Mesendoderm (in vitro differentiated cells): ENCODE measurements around the gene EIF2S3B.

ENCODE experiments used
- DNase-seq: peaks from one replicate; pipeline ENCODE4 v3.0.0; 2013
- H2AK5ac ChIP-seq: 2 replicates; pipeline ENCODE4 v1.6.1; 2013; ENCODE audit warnings: low read length, inconsistent platforms
- H2BK120ac ChIP-seq: 2 replicates; pipeline ENCODE4 v1.6.1; 2013; ENCODE audit warnings: low read depth, mild to moderate bottlenecking, low read length, moderate library complexity, mixed read lengths
- H2BK15ac ChIP-seq: replicated peaks from 2 replicates; pipeline ENCODE4 v1.6.1; 2013; ENCODE audit warnings: low read depth, mild to moderate bottlenecking, moderate library complexity
- H2BK5ac ChIP-seq: 2 replicates; pipeline ENCODE4 v1.6.1; 2013; ENCODE audit warnings: low read length, inconsistent platforms
- H3K18ac ChIP-seq: 2 replicates; pipeline ENCODE4 v1.6.1; 2013; ENCODE audit warnings: mild to moderate bottlenecking, low read length, mixed read lengths
- H3K23ac ChIP-seq: one replicate; pipeline ENCODE4 v1.6.1; 2013; ENCODE audit warnings: low read length
- H3K27ac ChIP-seq: 2 replicates; pipeline ENCODE4 v1.5.1; 2013; ENCODE audit warnings: low read depth, mild to moderate bottlenecking, inconsistent platforms, low read length, moderate library complexity
- H3K27me3 ChIP-seq: 2 replicates; pipeline ENCODE4 v1.6.1; 2013; ENCODE audit warnings: low read length, control low read depth, mild to moderate bottlenecking, inconsistent platforms; ENCODE audit not compliant: insufficient read depth, poor library complexity
- H3K36me3 ChIP-seq: 2 replicates; pipeline ENCODE4 v1.6.1; 2013; ENCODE audit warnings: low read length, inconsistent platforms; ENCODE audit not compliant: control insufficient read depth, insufficient read depth
- H3K4ac ChIP-seq: one replicate; pipeline ENCODE4 v1.6.1; 2013; ENCODE audit warnings: low read depth, mild to moderate bottlenecking, low read length, moderate library complexity
- H3K4me1 ChIP-seq: 2 replicates; pipeline ENCODE4 v1.6.1; 2013; ENCODE audit warnings: low read depth, low read length, inconsistent platforms; ENCODE audit not compliant: control insufficient read depth
- H3K4me2 ChIP-seq: 2 replicates; pipeline ENCODE4 v1.6.1; 2013; ENCODE audit warnings: low read length
- H3K4me3 ChIP-seq: 2 replicates; pipeline ENCODE4 v1.5.1; 2013; ENCODE audit warnings: mild to moderate bottlenecking, low read length
- H3K56ac ChIP-seq: one replicate; pipeline ENCODE4 v1.6.1; 2013; ENCODE audit warnings: low read length
- H3K79me1 ChIP-seq: 2 replicates; pipeline ENCODE4 v1.6.1; 2013; ENCODE audit warnings: low read length, inconsistent platforms
- H3K79me2 ChIP-seq: 2 replicates; pipeline ENCODE4 v1.6.1; 2013; ENCODE audit warnings: mild to moderate bottlenecking, low read length; ENCODE audit not compliant: control insufficient read depth, insufficient read depth
- H3K9ac ChIP-seq: 2 replicates; pipeline ENCODE4 v1.6.1; 2013; ENCODE audit warnings: low read length, inconsistent platforms
- H4K5ac ChIP-seq: one replicate; pipeline ENCODE4 v1.6.1; 2013; ENCODE audit warnings: low read length
- H4K8ac ChIP-seq: one replicate; pipeline ENCODE4 v1.6.1; 2013; ENCODE audit warnings: low read depth, mild to moderate bottlenecking, control low read depth, low read length, moderate library complexity
- WGBS: extraction: QIAGEN DNeasy Blood & Tissue Kit; methylation state at CpG from one replicate; pipeline ENCODE4 v1.1.7; 2013; ENCODE audit warnings: low lambda C conversion rate, missing lambda C conversion rate; ENCODE audit not compliant: insufficient coverage; ENCODE audit errors: extremely low coverage; 5-methylcytosine and 5-hydroxymethylcytosine counted together

Gene EIF2S3B

GRCh38 chr12:10529603-10530002 lies 23.9 kb downstream of the EIF2S3B start:
- Histone ChIP-seq H4K5ac (no peak overlapping the region), H2BK15ac (no peak overlapping the region), H3K27me3 (no peaks in the 10 kb centered on the region), H3K36me3 (no peaks in the 10 kb centered on the region), H2AK5ac (no peak overlapping the region), H3K4me1 (no peaks in the 10 kb centered on the region), H2BK5ac (no peak overlapping the region), H3K79me1 (no peaks in the 10 kb centered on the region), H4K8ac (no peak overlapping the region), H3K56ac (no peak overlapping the region), H3K9ac (no peak overlapping the region), H3K23ac (no peak overlapping the region), H3K79me2 (no peaks in the 10 kb centered on the region), H2BK120ac (no peak overlapping the region), H3K4ac (no peak overlapping the region), H3K18ac (no peak overlapping the region), H3K4me2 (no peak overlapping the region), H3K4me3 (no peak overlapping the region), H3K27ac (no peak overlapping the region)
- no CpG with 5 or more reads among the region's 3 CpGs for WGBS
- no peak for DNase-seq

- no peaks in the 10 kb centered on the region for H3K4me1 ChIP-seq
- peak overlapping the region; percentile 15 for H3K56ac ChIP-seq
- no peak overlapping the region for H2BK5ac ChIP-seq
- WGBS = no CpG with 5 or more reads among the region's 3 CpGs
- no peaks in the 10 kb centered on the region for H3K79me1 ChIP-seq
- H4K5ac ChIP-seq = no peak overlapping the region
- H3K27me3 ChIP-seq = no peaks in the 10 kb centered on the region
- H3K27ac ChIP-seq = no peak overlapping the region
- H3K23ac ChIP-seq = no peak overlapping the region
- H2BK15ac ChIP-seq = no peak overlapping the region
- H3K18ac ChIP-seq = no peak overlapping the region
- DNase-seq = no peak
- H3K79me2 ChIP-seq = no peaks in the 10 kb centered on the region
- H3K4ac ChIP-seq = no peak overlapping the region
- no peak overlapping the region for H3K4me2 ChIP-seq
- no peak overlapping the region for H4K8ac ChIP-seq
- H3K9ac ChIP-seq = no peak overlapping the region
- H3K4me3 ChIP-seq = no peak overlapping the region
- no peak overlapping the region for H2BK120ac ChIP-seq
- H3K36me3 ChIP-seq = no peaks in the 10 kb centered on the region
- no peak overlapping the region for H2AK5ac ChIP-seq
Measured at GRCh38 chr12:10537721-10538120, 32.0 kb downstream of the EIF2S3B start.

DNA sequence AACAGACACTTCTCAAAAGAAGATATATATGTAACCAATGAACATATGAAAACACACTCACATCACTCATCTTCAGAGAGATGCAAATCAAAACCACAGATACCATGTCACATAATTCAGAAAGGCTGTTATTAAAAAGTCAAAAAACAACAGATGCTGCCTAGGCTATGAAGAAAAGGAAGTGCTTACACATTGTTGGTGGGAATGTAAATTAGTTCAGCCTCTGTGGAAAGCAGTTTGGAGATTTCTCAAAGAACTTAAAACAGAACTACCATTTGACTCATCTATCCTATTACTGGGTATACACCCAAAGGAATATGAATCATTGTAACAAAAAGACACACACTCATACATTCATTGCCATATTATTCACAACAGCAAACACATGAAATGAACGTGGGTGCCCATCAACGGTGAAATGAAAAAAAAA lies 35.1 kb downstream of the EIF2S3B start:
- WGBS = no CpG with 5 or more reads among the region's 2 CpGs
- Histone ChIP-seq H3K56ac (no peak overlapping the region), H2BK120ac (no peak overlapping the region), H3K36me3 (no peaks in the 10 kb centered on the region), H2BK15ac (no peak overlapping the region), H2AK5ac (no peak overlapping the region), H3K4me2 (no peak overlapping the region), H3K4ac (no peak overlapping the region), H3K18ac (no peak overlapping the region), H3K4me1 (no peaks in the 10 kb centered on the region), H3K9ac (no peak overlapping the region), H3K79me1 (no peaks in the 10 kb centered on the region), H3K23ac (no peak overlapping the region), H2BK5ac (no peak overlapping the region), H3K27ac (no peak overlapping the region), H4K8ac (no peak overlapping the region), H3K4me3 (no peak overlapping the region), H3K27me3 (no peaks in the 10 kb centered on the region), H3K79me2 (no peaks in the 10 kb centered on the region), H4K5ac (no peak overlapping the region)
- DNase-seq = no peak

DNA sequence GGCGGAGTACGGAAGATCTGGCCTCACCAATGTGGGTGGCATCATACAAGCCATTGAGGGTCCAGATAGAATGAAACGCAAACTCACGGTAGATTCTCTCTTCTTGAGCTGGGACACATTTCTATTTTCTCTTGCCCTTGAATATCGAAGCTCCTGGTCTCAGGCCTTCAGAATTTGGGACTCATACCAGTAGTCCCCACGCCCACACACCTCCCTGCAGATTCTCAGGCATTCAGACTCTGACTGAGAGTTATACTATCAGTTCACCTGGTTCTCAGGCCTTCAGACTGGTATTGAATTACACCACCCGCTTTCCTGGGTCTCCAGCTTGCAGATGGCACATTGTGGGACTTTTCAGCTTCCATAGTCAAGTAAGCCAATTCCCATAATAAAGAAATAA lies 37.8 kb downstream of the EIF2S3B start:
- Histone ChIP-seq H3K79me1 (no peaks in the 10 kb centered on the region), H3K27me3 (no peaks in the 10 kb centered on the region), H2BK5ac (no peak overlapping the region), H3K79me2 (no peaks in the 10 kb centered on the region), H3K18ac (no peak overlapping the region), H4K8ac (no peak overlapping the region), H2BK120ac (no peak overlapping the region), H3K27ac (no peak overlapping the region), H3K4me1 (no peaks in the 10 kb centered on the region), H4K5ac (no peak overlapping the region), H3K4ac (no peak overlapping the region), H3K36me3 (no peaks in the 10 kb centered on the region), H3K23ac (no peak overlapping the region), H3K4me3 (no peak overlapping the region), H3K9ac (no peak overlapping the region), H2BK15ac (no peak overlapping the region), H3K56ac (no peak overlapping the region), H2AK5ac (no peak overlapping the region), H3K4me2 (no peak overlapping the region)
- no CpG with 5 or more reads among the region's 7 CpGs for WGBS
- DNase-seq = no peak

GRCh38 chr12:10551375-10551774 lies 45.7 kb downstream of the EIF2S3B start:
- DNase-seq = no peak
- WGBS = no CpG with 5 or more reads among the region's 25 CpGs
- no peak overlapping the region for H3K18ac ChIP-seq

DNA sequence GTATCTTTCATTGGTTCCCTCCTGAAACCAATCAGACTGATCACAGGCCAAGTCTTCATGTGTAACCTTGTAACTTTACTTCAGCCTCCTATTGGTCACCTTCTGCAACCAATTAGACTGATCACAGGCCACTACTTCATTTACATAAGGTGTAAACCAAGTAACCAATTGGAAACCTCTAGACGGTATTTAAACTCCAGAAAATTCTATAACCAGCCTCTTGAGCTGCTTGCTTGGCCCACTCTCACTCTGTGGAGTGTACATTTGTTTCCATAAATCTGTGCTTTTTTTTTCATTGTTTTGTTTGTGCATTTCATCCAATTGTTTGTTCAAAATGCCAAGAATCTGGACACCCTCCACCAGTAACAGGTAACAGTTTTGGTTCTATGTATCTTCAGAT lies 47.5 kb downstream of the EIF2S3B start:
- Histone ChIP-seq H3K4me1 (peaks cover 5% of the 10 kb centered on the region), H2BK5ac (no peak overlapping the region), H3K4me2 (no peak overlapping the region), H2BK15ac (no peak overlapping the region), H4K5ac (no peak overlapping the region), H3K79me1 (no peaks in the 10 kb centered on the region), H3K27me3 (no peaks in the 10 kb centered on the region), H3K4me3 (no peak overlapping the region), H3K23ac (no peak overlapping the region), H3K36me3 (no peaks in the 10 kb centered on the region), H3K4ac (no peak overlapping the region), H3K56ac (no peak overlapping the region), H2AK5ac (no peak overlapping the region), H2BK120ac (no peak overlapping the region), H3K18ac (no peak overlapping the region), H3K27ac (no peak overlapping the region), H4K8ac (no peak overlapping the region), H3K9ac (no peak overlapping the region), H3K79me2 (no peaks in the 10 kb centered on the region)
- no CpG with 5 or more reads among the region's 1 CpG for WGBS
- no peak for DNase-seq

More at GRCh38 chr12:10551375-10551774, 45.7 kb downstream of the EIF2S3B start:
- Histone ChIP-seq H3K79me2 (no peaks in the 10 kb centered on the region), H3K9ac (no peak overlapping the region), H3K4me3 (no peak overlapping the region), H4K8ac (no peak overlapping the region), H3K27me3 (no peaks in the 10 kb centered on the region), H2AK5ac (no peak overlapping the region), H3K4ac (no peak overlapping the region), H3K79me1 (no peaks in the 10 kb centered on the region), H2BK15ac (no peak overlapping the region), H2BK120ac (no peak overlapping the region), H3K23ac (no peak overlapping the region), H3K27ac (no peak overlapping the region), H3K4me2 (no peak overlapping the region), H3K56ac (no peak overlapping the region), H4K5ac (no peak overlapping the region), H2BK5ac (no peak overlapping the region), H3K4me1 (no peaks in the 10 kb centered on the region), H3K36me3 (no peaks in the 10 kb centered on the region)
